Mesendoderm (in vitro differentiated cells): ENCODE measurements around the gene MTA1.

Experiments
- DNase-seq: peaks from one replicate; pipeline ENCODE4 v3.0.0; 2013
- H2AK5ac ChIP-seq: 2 replicates; pipeline ENCODE4 v1.6.1; 2013; ENCODE audit warnings: low read length, inconsistent platforms
- H2BK120ac ChIP-seq: 2 replicates; pipeline ENCODE4 v1.6.1; 2013; ENCODE audit warnings: low read depth, mild to moderate bottlenecking, low read length, moderate library complexity, mixed read lengths
- H2BK15ac ChIP-seq: replicated peaks from 2 replicates; pipeline ENCODE4 v1.6.1; 2013; ENCODE audit warnings: low read depth, mild to moderate bottlenecking, moderate library complexity
- H2BK5ac ChIP-seq: 2 replicates; pipeline ENCODE4 v1.6.1; 2013; ENCODE audit warnings: low read length, inconsistent platforms
- H3K18ac ChIP-seq: 2 replicates; pipeline ENCODE4 v1.6.1; 2013; ENCODE audit warnings: mild to moderate bottlenecking, low read length, mixed read lengths
- H3K23ac ChIP-seq: one replicate; pipeline ENCODE4 v1.6.1; 2013; ENCODE audit warnings: low read length
- H3K27ac ChIP-seq: 2 replicates; pipeline ENCODE4 v1.5.1; 2013; ENCODE audit warnings: low read depth, mild to moderate bottlenecking, inconsistent platforms, low read length, moderate library complexity
- H3K27me3 ChIP-seq: 2 replicates; pipeline ENCODE4 v1.6.1; 2013; ENCODE audit warnings: low read length, control low read depth, mild to moderate bottlenecking, inconsistent platforms; ENCODE audit not compliant: insufficient read depth, poor library complexity
- H3K36me3 ChIP-seq: 2 replicates; pipeline ENCODE4 v1.6.1; 2013; ENCODE audit warnings: low read length, inconsistent platforms; ENCODE audit not compliant: control insufficient read depth, insufficient read depth
- H3K4ac ChIP-seq: one replicate; pipeline ENCODE4 v1.6.1; 2013; ENCODE audit warnings: low read depth, mild to moderate bottlenecking, low read length, moderate library complexity
- H3K4me1 ChIP-seq: 2 replicates; pipeline ENCODE4 v1.6.1; 2013; ENCODE audit warnings: low read depth, low read length, inconsistent platforms; ENCODE audit not compliant: control insufficient read depth
- H3K4me2 ChIP-seq: 2 replicates; pipeline ENCODE4 v1.6.1; 2013; ENCODE audit warnings: low read length
- H3K4me3 ChIP-seq: 2 replicates; pipeline ENCODE4 v1.5.1; 2013; ENCODE audit warnings: mild to moderate bottlenecking, low read length
- H3K56ac ChIP-seq: one replicate; pipeline ENCODE4 v1.6.1; 2013; ENCODE audit warnings: low read length
- H3K79me1 ChIP-seq: 2 replicates; pipeline ENCODE4 v1.6.1; 2013; ENCODE audit warnings: low read length, inconsistent platforms
- H3K79me2 ChIP-seq: 2 replicates; pipeline ENCODE4 v1.6.1; 2013; ENCODE audit warnings: mild to moderate bottlenecking, low read length; ENCODE audit not compliant: control insufficient read depth, insufficient read depth
- H3K9ac ChIP-seq: 2 replicates; pipeline ENCODE4 v1.6.1; 2013; ENCODE audit warnings: low read length, inconsistent platforms
- H4K5ac ChIP-seq: one replicate; pipeline ENCODE4 v1.6.1; 2013; ENCODE audit warnings: low read length
- H4K8ac ChIP-seq: one replicate; pipeline ENCODE4 v1.6.1; 2013; ENCODE audit warnings: low read depth, mild to moderate bottlenecking, control low read depth, low read length, moderate library complexity
- WGBS: extraction: QIAGEN DNeasy Blood & Tissue Kit; methylation state at CpG from one replicate; pipeline ENCODE4 v1.1.7; 2013; ENCODE audit warnings: low lambda C conversion rate, missing lambda C conversion rate; ENCODE audit not compliant: insufficient coverage; ENCODE audit errors: extremely low coverage; 5-methylcytosine and 5-hydroxymethylcytosine counted together

MTA1 gene

DNA sequence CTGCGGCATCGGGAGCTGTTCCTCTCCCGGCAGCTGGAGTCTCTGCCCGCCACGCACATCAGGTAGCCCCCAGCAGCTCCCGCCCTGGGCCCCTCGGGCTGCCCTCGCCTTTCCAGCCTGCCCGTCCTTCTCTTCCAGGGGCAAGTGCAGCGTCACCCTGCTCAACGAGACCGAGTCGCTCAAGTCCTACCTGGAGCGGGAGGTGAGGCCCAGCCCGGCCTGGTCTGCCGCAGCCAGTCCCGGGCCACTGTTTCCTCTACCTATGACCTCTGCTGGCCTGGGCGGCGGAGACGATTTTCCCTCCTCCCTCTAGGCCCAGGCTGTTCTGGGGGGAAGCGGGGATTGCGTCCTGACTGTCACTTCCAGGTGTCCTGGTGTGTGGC is 30.5 kb downstream of the MTA1 start:
- Histone ChIP-seq H3K23ac (no peak overlapping the region), H3K4me1 (no peaks in the 10 kb centered on the region), H3K9ac (no peak overlapping the region), H4K5ac (no peak overlapping the region), H3K4ac (no peak overlapping the region), H3K4me2 (no peak overlapping the region), H3K56ac (no peak overlapping the region), H3K4me3 (no peak overlapping the region), H3K27ac (no peak overlapping the region), H2BK120ac (no peak overlapping the region), H2AK5ac (no peak overlapping the region), H3K36me3 (peaks cover 11% of the 10 kb centered on the region), H3K27me3 (no peaks in the 10 kb centered on the region), H3K79me1 (peaks cover 12% of the 10 kb centered on the region), H3K18ac (no peak overlapping the region), H2BK15ac (no peak overlapping the region), H4K8ac (no peak overlapping the region), H2BK5ac (no peak overlapping the region), H3K79me2 (no peaks in the 10 kb centered on the region)
- no CpG with 5 or more reads among the region's 22 CpGs for WGBS
- DNase-seq, result no peak

DNA sequence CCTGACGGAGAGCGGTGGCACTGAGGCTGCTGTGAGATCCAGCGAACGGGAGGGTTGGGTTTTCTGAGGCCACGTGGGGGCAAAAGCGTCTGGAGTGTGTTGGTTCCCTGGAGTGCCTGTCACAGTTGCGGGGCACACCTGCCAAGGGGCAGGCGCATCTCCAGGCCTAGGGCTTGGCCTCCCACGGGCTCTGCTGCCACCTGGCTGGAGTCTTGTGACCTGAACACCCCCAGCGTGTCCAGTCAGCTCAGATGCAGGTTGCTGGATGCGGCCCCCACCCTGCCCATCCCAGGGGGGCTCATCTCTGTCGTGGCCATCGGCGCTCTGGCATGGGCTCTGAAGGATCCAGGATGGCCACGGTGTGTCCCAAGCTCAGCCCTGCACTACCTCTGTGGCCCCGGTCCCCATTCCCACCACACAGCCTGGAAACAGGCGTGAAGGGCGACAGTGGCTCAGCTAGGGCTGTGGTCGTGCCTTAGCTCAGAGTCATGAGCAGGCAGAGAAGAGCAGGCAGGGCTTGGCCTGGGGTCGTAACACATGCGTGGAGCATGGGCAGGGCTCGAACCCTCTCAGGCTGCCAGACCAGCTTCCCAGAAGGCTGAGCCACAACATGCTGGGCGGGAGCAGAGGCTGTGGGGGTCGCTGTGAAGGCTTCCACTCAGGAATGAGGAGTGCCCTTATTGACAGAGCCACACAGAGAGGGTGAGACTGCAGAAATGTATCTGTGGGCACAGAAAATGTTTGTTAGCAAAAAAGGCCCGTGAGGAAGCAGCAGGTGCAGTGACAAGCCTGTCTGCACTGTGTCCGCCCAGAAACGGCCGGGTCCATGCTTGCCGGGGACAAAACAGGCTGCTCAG is 31.5 kb downstream of the MTA1 start:
- no peak overlapping the region for H3K4ac ChIP-seq
- H3K27me3 ChIP-seq, result no peaks in the 10 kb centered on the region
- DNase-seq, result no peak

DNA sequence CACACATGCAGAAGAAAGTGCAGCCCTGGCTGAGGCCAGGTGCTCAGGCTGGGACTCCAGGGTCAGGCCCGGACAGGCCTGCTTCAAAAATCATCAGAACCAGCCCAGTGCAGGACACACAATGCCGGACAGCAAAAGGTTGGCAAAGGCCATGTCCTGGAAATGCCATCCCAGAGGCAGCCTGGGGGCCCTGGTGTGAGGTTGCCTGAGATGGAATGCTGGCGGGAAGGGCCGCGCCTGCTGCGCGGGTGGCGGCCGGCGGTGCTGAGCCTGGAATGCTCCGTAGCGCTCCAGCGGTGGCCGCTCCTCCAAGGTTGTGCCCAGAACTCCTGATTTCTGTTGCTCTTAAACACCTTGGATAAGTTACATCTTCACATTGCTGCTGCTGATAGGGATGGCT is 33.3 kb downstream of the MTA1 start:
- H3K4me1 ChIP-seq, result no peaks in the 10 kb centered on the region
- H2AK5ac ChIP-seq, result no peak overlapping the region
- no peak overlapping the region for H4K5ac ChIP-seq
- no peak overlapping the region for H3K23ac ChIP-seq
- H3K79me1 ChIP-seq, result peaks cover 2% of the 10 kb centered on the region
- H2BK120ac ChIP-seq, result no peak overlapping the region
- no peaks in the 10 kb centered on the region for H3K27me3 ChIP-seq
- no peak overlapping the region for H3K18ac ChIP-seq
- H3K4ac ChIP-seq, result no peak overlapping the region
- no peak overlapping the region for H3K4me3 ChIP-seq
- H3K36me3 ChIP-seq, result peaks cover 15% of the 10 kb centered on the region
- no peak overlapping the region for H3K9ac ChIP-seq
- DNase-seq, result no peak
- H2BK5ac ChIP-seq, result no peak overlapping the region
- H4K8ac ChIP-seq, result no peak overlapping the region
- no peak overlapping the region for H3K27ac ChIP-seq
- no peaks in the 10 kb centered on the region for H3K79me2 ChIP-seq
- H2BK15ac ChIP-seq, result no peak overlapping the region
- no peak overlapping the region for H3K56ac ChIP-seq
- H3K4me2 ChIP-seq, result no peak overlapping the region
- no CpG with 5 or more reads among the region's 14 CpGs for WGBS

More for the DNA sequence above, 31.5 kb downstream of the MTA1 start:
- Histone ChIP-seq H2AK5ac (no peak overlapping the region), H3K9ac (no peak overlapping the region), H2BK5ac (no peak overlapping the region), H2BK15ac (no peak overlapping the region), H3K18ac (no peak overlapping the region), H3K4me1 (no peaks in the 10 kb centered on the region), H3K79me1 (peaks cover 8% of the 10 kb centered on the region), H2BK120ac (no peak overlapping the region), H4K8ac (no peak overlapping the region), H3K4me3 (no peak overlapping the region), H3K4me2 (no peak overlapping the region), H4K5ac (no peak overlapping the region), H3K23ac (no peak overlapping the region), H3K36me3 (peaks cover 13% of the 10 kb centered on the region), H3K27ac (no peak overlapping the region), H3K56ac (no peak overlapping the region), H3K79me2 (no peaks in the 10 kb centered on the region)
- WGBS, result no CpG with 5 or more reads among the region's 29 CpGs

DNA sequence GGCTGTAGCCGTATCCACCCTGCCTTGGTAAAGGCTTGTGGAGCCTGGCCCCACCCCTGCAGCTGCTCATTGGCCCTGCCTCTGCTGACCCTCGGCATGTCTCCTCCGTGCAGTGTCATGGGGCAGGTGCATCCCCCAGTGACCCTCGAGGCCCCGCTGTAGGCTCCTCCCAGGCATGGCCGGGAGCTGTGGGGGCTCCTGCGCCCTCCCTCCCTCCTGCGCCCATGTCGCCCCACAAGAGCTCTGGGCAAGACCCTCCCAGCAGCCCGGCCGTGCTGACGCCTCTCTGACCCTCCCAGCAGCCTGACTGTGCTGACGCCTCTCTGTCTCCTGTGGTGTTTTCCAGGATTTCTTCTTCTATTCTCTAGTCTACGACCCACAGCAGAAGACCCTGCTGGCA is 34.2 kb downstream of the MTA1 start:
- H2AK5ac ChIP-seq, result no peak overlapping the region
- H3K4me2 ChIP-seq, result no peak overlapping the region
- no peaks in the 10 kb centered on the region for H3K79me1 ChIP-seq
- no CpG with 5 or more reads among the region's 14 CpGs for WGBS
- no peak overlapping the region for H3K27ac ChIP-seq
- no peaks in the 10 kb centered on the region for H3K79me2 ChIP-seq
- no peak overlapping the region for H3K56ac ChIP-seq
- no peak overlapping the region for H2BK5ac ChIP-seq
- H3K23ac ChIP-seq, result no peak overlapping the region
- no peak overlapping the region for H3K9ac ChIP-seq
- no peak overlapping the region for H2BK15ac ChIP-seq
- H3K4me1 ChIP-seq, result no peaks in the 10 kb centered on the region
- no peak overlapping the region for H4K8ac ChIP-seq
- H3K4ac ChIP-seq, result no peak overlapping the region
- no peak for DNase-seq
- no peak overlapping the region for H2BK120ac ChIP-seq
- H4K5ac ChIP-seq, result no peak overlapping the region
- H3K27me3 ChIP-seq, result no peaks in the 10 kb centered on the region
- peaks cover 15% of the 10 kb centered on the region for H3K36me3 ChIP-seq
- H3K18ac ChIP-seq, result no peak overlapping the region
- H3K4me3 ChIP-seq, result no peak overlapping the region

DNA sequence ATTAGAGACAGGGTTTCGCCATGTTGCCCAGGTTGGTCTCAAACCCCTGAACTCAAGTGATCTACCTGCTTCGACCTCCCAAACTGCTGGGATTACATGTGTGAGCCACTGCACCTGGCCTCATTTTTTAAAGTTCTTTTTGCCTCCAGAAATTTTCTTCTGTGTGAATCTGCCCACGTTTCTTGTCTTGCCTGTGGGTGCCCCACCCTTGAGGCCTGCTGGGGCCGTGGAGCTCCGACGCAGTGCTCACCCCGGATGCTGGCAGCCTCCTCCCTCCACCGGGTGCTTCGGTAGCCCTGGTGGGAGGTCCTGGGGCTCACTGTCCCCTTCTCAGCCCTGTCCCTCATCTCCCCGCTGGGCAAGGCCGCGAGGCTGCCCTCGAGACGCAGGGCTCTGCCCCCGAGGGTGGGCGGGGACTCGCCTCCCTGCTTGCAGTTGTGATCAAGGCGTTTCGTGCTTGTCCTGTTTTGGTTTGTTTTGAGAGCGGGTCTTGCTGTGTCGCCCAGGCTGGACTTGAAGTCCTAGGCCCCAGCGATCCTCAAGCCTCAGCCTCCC is 35.5 kb downstream of the MTA1 start:
- no peak overlapping the region for H3K4me3 ChIP-seq
- no peaks in the 10 kb centered on the region for H3K79me1 ChIP-seq
- H3K4me2 ChIP-seq, result no peak overlapping the region
- WGBS, result no CpG with 5 or more reads among the region's 22 CpGs
- no peaks in the 10 kb centered on the region for H3K79me2 ChIP-seq
- DNase-seq, result no peak
- H3K36me3 ChIP-seq, result peaks cover 15% of the 10 kb centered on the region
- no peaks in the 10 kb centered on the region for H3K4me1 ChIP-seq
- H3K56ac ChIP-seq, result no peak overlapping the region
- no peak overlapping the region for H3K27ac ChIP-seq
- H3K4ac ChIP-seq, result no peak overlapping the region
- no peak overlapping the region for H2BK120ac ChIP-seq
- H2AK5ac ChIP-seq, result no peak overlapping the region
- H3K27me3 ChIP-seq, result no peaks in the 10 kb centered on the region
- H2BK5ac ChIP-seq, result no peak overlapping the region
- no peak overlapping the region for H2BK15ac ChIP-seq
- no peak overlapping the region for H4K5ac ChIP-seq
- no peak overlapping the region for H3K9ac ChIP-seq
- no peak overlapping the region for H4K8ac ChIP-seq
- no peak overlapping the region for H3K23ac ChIP-seq
- no peak overlapping the region for H3K18ac ChIP-seq
